NCI-H524 (cell line): ENCODE measurements around the gene AQP12B.
A peak's percentile ranks its signal among the peaks of the same experiment; 100 is the strongest.

Experiments
- DNase-seq, 2 experiments: peaks; one replicate each; lab custom pipeline; 2025; lab: John Stamatoyannopoulos, UW

AQP12B gene

DNA sequence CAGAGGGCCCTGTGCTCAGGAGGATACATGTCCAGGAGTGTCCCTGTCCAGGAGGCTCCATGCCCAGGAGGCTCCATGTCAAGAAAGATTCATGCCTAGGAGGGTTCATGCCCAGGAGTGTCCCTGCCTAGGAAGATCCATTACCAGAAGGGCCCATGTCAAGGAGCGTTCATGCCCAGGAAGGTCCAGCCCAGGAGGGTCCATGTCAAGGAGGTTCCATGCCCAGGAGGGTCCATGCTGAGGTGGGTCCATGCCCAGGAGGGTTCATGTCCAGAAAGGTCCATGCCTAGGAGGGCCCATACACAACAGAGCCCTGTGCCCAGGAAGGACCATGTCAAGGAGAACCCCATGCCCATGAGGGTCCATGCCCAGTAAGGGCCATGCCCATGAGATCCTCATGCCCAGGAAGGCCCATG lies 50.4 kb downstream of the AQP12B start:
- DNase-seq, result no peak

DNA sequence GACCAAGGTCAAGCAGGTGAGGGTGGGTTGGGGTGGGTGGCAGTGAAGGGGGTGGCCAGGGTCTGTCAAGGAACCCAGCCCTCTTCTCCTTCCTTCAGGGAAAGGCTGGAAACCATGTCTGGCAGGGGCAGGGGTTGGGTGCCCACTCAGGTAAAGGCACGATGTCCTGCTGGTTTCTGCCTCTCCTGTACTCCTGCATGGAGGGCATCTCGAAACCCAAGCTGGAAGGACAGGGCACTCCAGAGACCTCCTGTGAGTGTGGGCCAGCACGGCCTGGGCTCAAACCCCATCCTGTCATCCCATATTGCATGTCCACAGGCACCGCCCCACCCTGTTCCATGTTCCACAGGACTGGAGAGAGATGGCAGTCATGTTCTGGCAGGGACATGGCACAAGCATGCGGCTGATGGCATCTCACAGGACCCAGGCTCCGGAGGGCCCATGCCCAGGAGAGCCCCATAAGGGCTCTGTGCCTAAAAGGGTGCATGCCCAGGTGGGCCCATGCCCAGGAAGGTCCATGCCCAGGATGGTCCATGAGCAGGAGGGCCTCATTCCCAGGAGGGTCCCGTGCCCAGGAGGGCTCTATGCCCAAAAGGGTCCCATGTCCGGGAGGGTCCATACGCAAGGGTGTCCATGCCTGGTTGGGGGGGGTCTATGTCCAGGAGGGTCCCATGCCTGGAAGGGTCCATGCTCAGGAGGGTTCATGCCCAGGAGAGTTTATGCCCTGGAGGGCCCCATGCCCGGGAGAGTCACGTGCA lies 51.0 kb downstream of the AQP12B start:
- DNase-seq, result no peak

DNA sequence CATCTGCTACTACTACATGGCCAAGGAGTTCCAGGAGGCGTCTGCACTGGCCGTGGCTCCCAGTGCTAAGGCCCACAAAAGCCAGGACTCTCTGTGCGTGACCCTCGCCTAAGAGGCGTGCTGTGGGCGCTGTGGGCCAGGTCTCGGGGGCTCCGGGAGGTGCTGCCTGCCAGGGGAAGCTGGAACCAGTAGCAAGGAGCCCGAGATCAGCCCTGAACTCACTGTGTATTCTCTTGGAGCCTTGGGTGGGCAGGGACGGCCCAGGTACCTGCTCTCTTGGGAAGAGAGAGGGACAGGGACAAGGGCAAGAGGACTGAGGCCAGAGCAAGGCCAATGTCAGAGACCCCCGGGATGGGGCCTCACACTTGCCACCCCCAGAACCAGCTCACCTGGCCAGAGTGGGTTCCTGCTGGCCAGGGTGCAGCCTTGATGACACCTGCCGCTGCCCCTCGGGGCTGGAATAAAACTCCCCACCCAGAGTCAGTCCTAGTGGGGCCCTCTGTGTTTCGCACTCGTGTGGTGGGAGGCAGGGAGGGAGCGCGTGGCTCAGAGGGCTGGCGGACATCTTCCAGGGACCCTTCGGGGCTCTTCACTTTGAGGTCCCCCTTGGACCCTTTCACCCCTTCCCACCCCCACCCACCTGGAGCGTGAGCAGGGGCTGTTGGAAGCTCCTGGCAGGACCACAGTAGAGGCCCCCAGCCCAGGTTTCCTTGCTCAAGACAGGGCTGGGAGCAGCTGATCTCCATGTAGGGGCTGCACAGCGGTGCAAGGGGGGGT lies 51.7 kb downstream of the AQP12B start:
- no peak for DNase-seq

DNA sequence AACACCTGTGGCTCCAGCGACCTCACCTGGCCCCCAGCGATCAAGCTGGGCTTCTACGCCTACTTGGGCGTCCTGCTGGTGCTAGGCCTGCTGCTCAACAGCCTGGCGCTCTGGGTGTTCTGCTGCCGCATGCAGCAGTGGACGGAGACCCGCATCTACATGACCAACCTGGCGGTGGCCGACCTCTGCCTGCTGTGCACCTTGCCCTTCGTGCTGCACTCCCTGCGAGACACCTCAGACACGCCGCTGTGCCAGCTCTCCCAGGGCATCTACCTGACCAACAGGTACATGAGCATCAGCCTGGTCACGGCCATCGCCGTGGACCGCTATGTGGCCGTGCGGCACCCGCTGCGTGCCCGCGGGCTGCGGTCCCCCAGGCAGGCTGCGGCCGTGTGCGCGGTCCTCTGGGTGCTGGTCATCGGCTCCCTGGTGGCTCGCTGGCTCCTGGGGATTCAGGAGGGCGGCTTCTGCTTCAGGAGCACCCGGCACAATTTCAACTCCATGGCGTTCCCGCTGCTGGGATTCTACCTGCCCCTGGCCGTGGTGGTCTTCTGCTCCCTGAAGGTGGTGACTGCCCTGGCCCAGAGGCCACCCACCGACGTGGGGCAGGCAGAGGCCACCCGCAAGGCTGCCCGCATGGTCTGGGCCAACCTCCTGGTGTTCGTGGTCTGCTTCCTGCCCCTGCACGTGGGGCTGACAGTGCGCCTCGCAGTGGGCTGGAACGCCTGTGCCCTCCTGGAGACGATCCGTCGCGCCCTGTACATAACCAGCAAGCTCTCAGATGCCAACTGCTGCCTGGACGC lies 52.5 kb downstream of the AQP12B start:
- DNase-seq, result peak in 1 of 2 experiments; percentile 20

DNA sequence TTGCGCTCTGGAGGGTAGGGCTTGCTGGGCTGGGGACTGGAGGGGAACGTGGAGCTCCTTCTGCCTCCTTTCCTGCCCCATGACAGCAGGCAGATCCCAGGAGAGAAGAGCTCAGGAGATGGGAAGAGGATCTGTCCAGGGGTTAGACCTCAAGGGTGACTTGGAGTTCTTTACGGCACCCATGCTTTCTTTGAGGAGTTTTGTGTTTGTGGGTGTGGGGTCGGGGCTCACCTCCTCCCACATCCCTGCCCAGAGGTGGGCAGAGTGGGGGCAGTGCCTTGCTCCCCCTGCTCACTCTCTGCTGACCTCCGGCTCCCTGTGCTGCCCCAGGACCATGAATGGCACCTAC lies 53.1 kb downstream of the AQP12B start:
- DNase-seq, result no peak

DNA sequence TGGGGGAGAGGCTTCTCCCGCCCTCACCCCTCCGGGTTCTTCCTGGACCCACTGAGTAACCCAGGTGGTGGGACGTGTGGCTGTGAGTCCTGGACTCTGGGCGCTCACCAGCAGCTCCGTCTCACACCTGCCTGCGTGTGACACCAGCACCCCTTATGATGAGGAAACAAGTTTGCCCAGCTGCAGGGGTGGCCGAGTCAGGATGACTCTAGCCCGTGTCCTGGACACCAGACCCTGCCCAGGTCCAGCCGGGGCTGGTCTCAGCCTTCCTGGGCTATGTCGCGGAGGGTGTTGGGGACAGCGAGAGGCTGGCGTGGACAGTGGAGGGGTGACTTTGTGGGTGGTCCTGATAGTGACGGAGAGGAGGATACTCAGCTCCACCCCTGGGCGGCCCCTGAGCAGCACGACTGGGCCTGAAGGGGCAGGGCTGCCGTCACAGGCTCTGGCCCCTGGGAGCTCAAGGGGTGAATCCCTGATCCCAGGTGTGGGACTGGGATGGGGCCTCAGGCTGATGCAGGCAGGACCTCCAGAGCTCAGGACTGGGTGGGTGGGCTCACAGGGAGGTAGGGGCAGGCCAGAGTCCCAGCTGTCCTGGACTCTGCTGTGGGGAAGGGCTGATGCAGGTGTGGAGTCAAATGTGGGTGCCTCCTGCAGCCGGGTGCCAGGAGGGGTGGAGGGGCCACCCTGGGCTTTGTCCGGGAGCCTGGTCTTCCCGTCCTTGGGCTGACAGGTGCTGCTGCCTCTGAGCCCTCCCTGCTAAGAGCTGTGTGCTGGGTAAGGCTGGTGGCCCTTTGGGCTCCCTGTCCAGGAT lies 53.7 kb downstream of the AQP12B start:
- no peak for DNase-seq

DNA sequence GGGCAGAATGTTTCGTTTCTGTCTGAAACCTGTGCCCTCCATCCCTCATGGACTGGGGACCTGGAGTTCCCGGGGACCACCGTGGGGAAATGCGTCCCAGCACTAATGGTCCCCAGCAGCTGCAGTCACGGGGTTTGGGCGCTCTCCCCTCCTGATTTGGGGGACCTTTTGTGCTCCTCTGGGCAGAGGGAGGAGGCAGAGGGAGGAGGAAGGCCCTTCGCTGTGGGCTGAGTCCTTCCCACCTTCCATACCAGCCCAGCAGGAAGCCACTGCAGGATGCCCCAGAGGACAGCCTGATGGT lies 54.2 kb downstream of the AQP12B start:
- DNase-seq, result no peak

DNA sequence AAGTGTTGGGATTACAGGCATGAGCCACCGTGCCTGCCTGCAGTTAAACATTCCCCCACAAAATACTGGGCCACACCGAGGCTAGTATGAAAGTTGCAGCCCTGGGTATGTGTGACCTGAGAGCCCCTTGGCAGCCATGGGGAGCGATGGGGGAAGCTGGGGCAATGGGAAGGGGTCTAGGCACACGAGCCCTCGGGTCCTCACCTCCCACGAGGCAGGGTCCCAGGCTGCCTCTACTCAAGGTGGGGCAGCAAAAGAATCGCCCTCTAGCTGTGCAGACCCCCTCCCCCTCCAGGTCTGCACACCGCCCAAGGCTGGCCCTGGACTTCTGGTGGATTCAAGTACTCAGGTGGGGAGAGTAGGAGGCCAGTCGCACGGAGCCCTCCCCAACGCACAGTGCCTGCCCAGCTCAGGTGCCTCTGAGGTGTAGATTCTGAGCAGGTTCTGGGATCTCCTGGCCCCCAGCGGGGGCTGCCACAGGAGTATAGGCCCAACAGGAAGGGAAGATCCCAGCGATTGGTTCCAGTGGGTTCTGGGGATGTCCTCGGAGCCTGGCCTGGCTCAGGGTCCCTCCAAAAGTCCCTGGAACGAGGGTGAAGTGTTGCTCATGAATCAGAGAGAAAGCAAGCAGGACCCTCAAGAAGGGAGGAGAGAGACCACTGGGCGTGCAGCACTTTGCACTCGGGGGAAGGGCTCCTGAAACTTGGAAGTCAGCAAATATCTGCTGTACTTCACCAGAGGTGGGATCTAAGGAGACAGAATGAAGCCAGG lies 54.8 kb downstream of the AQP12B start:
- DNase-seq, result no peak

DNA sequence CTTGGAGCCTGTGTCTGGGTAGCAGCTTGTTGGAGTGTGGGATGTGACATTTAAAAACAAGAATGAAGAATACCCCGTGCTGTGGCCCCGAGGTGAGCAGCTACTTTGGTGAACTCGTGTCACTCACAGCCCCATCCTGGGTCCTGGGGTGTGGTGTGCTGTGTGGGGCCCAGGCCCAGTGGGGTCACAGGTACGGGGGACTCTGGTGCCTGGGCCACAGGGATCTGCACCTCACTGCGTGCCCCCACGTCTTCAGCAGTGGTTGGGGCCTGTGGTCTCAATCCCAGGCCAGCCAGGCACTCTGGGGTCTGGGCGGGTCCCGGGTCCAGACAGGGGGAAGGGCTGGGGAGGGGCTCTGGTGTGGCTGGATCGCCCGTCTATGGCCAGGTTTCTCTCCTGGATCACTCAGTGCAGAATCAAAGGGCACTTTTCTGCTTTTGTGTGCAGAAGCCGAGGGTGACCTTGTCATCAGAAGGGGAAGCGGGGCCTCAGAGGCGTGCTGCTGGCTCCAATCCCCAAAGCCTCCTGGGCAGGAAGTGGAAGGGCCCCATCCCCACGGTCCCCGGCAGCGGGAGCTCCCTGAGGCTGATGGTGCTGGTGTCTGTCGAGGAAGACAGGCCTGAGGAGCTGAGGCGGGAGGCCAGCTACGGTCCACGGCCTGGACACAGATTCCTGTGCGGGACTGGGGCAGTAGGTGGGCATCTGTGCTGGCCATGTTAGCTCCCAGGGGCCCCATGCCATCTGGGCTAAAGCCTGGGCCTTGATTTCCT lies 56.0 kb downstream of the AQP12B start:
- DNase-seq, result no peak
